Kidney capillary endothelial cell (primary cell): ENCODE results near the gene NEURL3.

ENCODE experiments used
- DNase-seq: peaks from one replicate; pipeline ENCODE4 v3.0.0-alpha.2; 2018; ENCODE audit warnings: low spot score

The NEURL3 gene

GRCh38 chr2:96527286-96528005 is 22.3 kb upstream of the NEURL3 start:
- no peak for DNase-seq

- no peak for DNase-seq
These were observed 21.6 kb upstream of the NEURL3 start for GRCh38 chr2:96526615-96527285.

- DNase-seq = no peak
These were observed 21.0 kb upstream of the NEURL3 start for GRCh38 chr2:96526101-96526591.

GRCh38 chr2:96525211-96525507 is 20.0 kb upstream of the NEURL3 start:
- no peak for DNase-seq

- no peak for DNase-seq
These were observed 19.5 kb upstream of the NEURL3 start for GRCh38 chr2:96524482-96525210.

GRCh38 chr2:96523659-96524481 is 18.7 kb upstream of the NEURL3 start:
- DNase-seq = no peak

- no peak for DNase-seq
These were observed 17.4 kb upstream of the NEURL3 start for GRCh38 chr2:96522304-96523203.

GRCh38 chr2:96521219-96521618 is 16.1 kb upstream of the NEURL3 start:
- no peak for DNase-seq

- no peak for DNase-seq
These were observed 15.5 kb upstream of the NEURL3 start for GRCh38 chr2:96520697-96521096.

- no peak for DNase-seq
These were observed 15.1 kb upstream of the NEURL3 start for GRCh38 chr2:96520231-96520630.

GRCh38 chr2:96517079-96517478 is 11.9 kb upstream of the NEURL3 start:
- DNase-seq = no peak

GRCh38 chr2:96514521-96514920 is 9.4 kb upstream of the NEURL3 start:
- DNase-seq = no peak

GRCh38 chr2:96512341-96512740 is 7.2 kb upstream of the NEURL3 start:
- no peak for DNase-seq

GRCh38 chr2:96511851-96512250 is 6.7 kb upstream of the NEURL3 start:
- DNase-seq = no peak

GRCh38 chr2:96510931-96511595 is 5.9 kb upstream of the NEURL3 start:
- no peak for DNase-seq

- DNase-seq = no peak
These were observed 4.7 kb upstream of the NEURL3 start for GRCh38 chr2:96509847-96510230.

GRCh38 chr2:96509114-96509846 is 4.1 kb upstream of the NEURL3 start:
- DNase-seq = peak; percentile 83

- no peak for DNase-seq
These were observed 3.5 kb upstream of the NEURL3 start for GRCh38 chr2:96508521-96509113.

GRCh38 chr2:96507957-96508520 is 2.9 kb upstream of the NEURL3 start:
- peak; percentile 45 for DNase-seq
